Activated CD4-positive, alpha-beta T cell treated with anti-CD3 and anti-CD28 coated beads, Interleukin-2, amount 50 U/mL, for 24 hours (primary cell): ENCODE data around the gene CDT1.
A peak's percentile ranks its signal among the peaks of the same experiment; 100 is the strongest.

Source experiments
- DNase-seq, 2 donors: peaks; one replicate each; pipeline ENCODE4 v3.0.0-alpha.2; 2020; ENCODE audit warnings: low read depth in 1 of 2, low spot score in 1 of 2

The CDT1 gene

DNA sequence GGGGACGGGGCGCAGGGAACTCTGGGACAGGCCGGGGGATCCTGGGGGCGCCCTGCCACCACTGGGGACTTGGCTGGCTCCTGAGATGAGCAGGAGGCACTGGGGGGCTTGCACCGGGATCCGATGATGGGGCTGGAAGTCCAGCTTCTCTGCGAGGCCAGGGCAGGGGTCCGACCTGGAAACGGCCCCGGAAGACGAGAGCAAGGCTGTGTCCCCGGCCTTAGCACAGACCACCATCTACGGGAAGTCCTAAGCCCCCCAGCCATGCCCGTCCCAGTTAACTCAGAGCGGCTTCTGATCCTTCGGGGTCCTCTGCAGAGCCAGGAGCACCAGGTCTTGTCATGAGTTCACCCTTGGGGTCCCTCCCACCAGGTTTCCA is 573 bp downstream of the CDT1 start:
- DNase-seq: no peak

DNA sequence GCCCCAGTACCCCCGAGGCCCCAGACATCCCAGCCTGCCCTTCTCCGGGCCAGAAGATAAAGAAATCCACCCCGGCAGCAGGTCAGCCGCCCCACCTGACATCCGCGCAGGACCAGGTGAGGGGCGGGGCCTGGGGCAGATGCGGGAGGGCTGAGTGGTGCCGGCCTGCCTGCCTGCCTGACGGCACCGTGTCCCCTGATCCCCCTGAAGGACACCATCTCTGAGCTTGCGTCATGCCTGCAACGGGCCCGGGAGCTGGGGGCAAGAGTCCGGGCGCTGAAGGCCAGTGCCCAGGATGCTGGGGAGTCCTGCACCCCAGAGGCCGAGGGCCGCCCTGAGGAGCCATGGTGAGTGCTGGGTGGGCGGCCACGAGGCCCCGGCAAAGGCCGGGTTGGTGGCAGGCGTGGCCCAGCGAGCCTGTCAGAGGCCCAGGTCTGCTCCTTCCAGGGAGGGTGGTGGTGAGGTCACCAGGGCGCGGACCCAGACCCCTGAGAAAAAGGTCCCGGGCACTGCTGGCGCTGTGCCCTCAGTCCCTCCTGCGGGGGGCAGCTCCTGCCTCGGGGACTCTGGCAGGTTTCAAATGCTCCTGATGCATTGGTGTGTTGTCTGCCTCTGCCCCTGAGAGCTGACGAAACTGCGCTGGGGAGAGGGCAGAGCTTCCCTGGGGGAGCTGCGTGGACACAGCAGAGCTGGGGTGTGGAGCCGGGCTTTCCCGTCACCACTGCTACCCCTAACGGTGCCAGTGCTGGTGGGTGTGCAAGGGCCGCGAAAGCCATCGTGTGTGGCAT is 1.2 kb downstream of the CDT1 start:
- DNase-seq: no peak

DNA sequence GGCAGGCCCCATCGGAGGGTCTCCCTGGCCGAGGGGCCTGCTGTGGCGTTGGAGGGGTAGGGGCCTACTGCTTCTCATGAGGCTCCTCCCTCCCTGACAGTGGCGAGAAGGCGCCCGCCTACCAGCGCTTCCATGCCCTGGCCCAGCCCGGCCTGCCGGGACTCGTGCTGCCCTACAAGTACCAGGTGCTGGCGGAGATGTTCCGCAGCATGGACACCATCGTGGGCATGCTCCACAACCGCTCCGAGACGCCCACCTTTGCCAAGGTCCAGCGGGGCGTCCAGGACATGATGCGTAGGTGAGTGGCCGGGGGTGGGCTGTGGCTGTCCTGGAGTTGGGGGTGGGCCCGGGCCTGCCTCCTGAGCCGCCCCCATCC is 1.7 kb downstream of the CDT1 start:
- DNase-seq: no peak

DNA sequence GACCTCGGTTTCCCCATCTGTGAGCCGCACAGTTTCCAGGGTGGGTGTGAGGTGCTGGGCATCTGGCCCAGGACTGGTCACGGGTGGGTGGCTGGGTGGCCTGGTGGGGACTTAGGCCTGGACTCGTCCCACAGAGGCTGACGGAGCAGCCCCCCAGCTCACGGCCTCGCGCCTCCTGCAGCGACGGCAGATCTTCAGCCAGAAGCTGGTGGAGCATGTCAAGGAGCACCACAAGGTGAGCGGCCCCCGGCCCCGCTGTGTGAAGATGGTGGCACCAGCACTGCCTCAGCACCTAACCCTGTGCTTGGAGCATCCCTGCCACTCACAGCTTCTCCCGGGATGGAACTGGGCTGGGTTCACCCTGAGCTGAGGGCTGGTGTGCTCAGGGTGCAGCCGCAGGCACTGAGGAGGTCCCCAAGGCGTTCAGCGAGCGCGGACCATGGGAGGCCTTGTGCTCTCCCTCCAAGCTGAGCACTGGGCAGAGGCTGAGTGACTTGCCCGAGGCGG is 2.4 kb downstream of the CDT1 start:
- DNase-seq: no peak

DNA sequence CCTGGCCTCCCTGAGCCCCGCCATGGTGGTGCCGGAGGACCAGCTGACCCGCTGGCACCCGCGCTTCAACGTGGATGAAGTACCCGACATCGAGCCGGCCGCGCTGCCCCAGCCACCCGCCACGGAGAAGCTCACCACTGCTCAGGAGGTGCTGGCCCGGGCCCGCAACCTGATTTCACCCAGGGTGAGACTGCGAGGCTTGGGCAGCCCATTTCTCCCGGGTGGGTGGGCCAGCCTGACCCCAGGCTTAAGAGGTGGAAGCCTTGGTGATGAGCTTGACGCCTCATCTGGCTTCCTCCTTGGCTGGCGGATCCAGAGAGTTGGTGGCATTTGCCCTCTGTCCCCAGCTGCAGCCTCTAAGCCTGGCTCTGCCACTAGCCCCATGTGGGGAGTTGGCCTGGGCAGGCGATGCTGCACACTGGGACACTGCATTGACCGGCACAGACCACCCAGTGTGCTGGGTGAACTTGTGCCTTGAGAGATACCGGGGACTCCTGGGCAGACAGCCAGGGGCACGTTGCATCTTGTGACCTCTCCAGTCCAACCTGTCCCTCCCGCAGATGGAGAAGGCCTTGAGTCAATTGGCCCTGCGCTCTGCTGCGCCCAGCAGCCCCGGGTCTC is 3.0 kb downstream of the CDT1 start:
- DNase-seq: no peak

DNA sequence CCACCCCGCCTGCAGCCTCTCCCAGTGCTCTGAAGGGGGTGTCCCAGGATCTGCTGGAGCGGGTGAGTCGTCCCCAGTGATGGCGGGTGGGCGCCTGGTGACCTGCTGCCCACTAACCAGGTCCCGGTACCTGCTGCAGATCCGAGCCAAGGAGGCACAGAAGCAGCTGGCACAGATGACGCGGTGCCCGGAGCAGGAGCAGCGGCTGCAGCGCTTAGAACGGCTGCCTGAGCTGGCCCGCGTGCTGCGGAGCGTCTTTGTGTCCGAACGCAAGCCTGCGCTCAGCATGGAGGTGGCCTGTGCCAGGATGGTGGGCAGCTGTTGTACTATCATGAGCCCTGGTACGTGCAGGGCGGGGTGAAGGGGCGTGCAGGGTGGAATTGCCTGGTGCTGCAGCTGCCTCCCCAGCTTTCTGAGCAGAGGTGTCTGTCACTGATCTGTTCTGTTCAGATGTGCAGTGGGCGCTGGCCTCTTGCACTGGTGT is 3.6 kb downstream of the CDT1 start:
- DNase-seq: no peak

DNA sequence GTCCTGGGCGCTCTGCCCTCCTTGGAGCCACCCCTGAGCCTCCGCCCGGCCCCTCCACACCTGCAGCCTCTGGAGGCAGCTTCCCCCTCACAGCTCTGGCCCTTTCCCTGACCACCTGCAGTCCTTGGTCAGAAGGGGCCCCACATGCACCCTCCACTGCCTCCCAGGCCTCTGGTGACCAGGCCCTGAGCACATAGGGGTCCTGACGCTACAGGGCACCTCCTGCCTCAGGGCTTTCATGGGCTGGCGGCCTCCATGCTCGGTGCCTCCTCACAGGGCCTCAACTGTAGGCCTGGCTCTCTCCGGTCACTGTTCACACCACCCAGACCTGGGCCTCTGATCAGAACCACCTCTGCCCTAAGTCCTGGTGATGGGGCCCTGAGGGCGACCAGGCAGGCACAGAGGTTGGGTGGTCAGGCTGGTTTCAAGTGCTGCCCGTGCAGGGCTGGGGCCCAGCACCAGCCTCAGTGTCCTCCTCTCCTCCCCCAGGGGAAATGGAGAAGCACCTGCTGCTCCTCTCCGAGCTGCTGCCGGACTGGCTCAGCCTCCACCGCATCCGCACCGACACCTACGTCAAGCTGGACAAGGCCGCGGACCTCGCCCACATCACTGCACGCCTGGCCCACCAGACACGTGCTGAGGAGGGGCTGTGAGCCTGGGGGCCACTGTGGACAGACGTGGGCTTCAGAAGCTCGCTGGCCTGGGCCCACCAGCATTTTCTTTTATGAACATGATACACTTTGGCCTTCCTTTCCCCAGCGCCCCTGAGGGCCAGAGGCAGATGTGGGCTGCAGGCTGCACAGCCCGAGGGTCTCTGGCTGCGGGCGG is 4.3 kb downstream of the CDT1 start:
- DNase-seq: no peak

DNA sequence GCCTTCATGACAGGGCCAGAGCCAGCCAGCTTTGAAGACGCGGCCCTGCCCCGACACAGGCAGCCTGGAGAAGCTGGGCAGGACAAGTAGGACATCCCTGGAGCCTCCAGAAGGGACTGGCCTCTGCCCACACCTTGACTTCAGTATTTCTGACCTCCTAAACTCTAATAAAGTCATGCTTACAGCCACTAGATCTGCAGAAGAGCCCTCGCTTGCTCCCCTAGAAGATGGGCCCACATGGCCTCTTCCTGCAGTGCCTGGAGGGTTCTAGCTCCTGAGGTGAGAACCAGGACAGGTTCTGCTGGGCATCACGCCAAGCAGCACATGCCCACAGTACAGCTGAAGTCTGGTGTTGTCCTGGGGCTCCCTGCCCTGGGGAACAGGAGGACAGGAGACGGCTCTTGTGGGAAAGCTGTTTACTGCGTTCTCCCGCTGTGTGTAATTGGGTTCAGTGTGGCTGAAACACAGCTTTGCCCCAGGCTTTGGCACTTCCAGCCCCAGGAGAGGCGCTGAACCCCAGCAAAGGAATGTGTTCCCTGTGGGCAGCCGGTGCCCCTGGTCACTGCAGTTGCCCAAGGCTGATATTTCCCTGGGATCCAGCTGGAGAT is 5.6 kb downstream of the CDT1 start:
- no peak for DNase-seq

DNA sequence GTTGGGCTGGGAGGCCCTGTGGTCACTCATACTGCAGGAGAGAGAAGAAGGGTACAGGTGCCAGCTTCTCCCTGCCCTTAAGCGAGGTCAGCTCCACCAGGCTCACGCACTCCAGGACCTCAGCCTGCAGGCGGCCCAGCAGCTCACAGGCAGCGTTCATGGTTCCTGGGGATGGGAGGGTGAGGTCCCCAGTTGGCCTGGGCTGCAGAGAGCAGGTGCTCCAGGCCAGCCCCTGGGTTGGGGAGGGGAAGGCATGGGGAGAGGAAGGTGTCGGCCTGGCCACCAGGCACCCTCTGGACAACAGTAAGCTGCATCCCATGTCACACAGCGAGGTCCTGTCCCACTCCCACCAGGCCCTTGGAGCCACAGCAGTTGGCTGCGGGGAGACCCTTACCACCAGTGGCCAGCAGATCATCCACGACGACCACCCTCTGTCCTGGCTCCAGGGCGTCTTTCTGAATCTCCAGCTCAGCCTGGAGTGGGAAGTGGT is 6.1 kb downstream of the CDT1 start:
- DNase-seq: no peak

DNA sequence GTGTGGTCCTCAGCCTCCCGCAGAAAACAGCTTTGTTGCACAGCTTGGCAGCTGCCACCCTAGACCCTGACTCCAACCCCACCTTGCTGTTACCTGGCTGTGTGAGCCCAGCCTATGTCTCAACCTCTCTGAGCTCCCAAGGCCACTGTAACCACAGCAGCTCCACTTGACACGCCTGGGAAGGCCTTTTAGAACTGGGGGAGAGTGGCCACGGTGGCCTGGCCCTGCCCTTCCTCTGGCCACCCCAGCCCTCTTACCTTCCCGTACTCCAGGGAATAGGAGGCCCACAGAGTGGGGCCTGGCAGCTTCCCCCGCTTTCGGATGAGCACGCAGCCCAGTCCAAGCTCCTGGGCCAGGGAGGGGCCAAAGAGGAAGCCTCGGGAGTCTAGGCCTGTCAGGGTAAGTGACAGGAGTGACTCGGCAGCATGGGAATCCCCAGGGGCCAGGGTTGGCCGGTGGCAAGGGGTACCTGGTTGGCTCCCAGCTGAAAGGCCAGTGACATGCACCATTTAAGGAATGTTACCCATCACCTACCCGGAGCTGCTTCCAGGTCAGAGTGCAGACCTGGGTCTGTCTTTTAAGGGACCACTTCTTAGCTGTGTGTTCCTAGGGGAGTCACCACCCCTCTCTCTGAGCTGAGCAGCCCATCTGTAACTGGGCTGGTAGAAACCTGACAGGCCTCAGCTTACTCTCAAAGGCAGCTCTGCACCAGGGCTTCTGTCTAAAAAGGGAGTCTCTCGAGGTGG is 6.8 kb downstream of the CDT1 start:
- no peak for DNase-seq

DNA sequence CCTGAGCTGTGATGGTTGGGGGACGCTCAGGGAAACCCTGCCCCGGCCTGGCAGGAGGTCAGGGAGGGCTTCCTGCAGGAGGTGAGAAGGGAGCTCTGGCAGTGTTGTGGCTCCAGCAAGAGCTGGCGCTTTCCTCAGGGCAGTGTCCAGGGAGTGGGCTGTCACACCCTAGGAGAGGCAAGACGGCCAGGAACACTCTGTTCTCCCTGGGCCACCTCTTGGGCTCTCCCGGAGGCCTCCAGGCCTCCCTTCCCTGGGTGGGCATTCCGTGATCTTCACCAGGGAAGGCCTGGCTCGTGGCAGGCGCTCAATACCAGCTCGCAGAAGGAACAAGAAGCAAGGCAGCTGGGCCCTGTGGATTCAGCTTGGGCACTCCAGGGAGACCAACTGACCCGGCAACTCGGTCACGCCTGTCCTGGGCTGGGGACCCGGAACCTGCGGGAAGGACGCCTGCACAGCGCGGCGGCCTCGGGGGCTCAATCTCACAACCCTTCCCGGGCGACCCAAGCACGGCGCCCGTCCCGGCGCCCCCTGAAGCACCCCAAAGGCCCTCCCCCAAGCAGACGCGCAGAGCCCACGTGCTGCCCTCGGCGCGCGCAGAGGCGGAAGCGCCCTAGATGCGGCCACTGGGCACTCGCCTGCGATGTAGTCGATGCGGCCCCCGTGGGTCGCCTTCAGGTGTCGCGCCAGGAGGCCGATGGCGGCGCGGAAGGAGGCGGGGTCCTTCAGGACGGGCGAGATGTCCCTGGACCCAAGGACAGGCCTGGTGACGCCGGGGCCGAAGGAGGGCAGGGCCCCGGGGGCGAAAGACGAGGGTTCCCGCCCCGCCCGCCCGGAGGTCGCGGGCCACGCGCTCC is 7.6 kb downstream of the CDT1 start:
- peak in 1 of 2 donors; percentile 59 for DNase-seq

DNA sequence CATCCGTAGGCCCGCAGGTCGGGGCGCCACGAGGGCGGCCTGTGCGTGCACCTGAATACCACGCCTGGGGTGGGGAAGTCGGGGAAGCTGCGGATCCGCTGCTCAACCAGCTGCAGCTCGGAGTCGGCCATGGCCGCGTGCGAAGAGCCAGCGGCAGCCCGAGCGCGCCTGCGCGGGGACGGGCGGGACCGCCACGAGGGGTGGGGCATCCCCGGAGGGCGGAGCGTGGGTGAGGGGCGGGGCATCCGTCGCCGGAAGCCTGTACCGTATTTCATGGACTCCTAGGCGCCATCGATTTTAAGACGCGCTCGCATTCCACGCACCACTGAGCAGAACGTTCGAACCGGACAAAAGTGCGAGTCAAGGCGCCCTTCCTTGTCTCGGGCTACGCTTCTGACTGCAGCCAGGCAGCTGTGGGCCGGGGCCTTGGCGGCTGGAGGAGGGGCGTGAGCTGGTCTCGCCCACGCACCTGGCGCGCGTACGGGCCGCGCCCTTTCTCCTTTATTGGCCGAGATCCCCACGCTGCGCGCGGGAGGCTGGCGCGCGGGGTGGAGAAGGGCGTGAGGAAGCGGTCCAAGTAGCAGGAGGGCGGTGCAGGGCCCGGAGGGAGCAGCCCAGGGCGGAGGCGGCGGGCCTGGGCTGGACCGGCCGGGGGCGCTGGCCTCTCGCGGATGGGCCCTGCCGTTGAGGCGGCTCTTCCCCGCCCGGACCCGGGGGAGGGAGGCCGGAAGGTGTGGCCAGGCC is 8.4 kb downstream of the CDT1 start, which contains the start of gene APRT:
Gene APRT (minus strand): TSS at position 160 of the 744 bp plus-strand sequence. CDS start 29 bp downstream, at position 131.
- peak; percentile 96 to 99 for DNase-seq

DNA sequence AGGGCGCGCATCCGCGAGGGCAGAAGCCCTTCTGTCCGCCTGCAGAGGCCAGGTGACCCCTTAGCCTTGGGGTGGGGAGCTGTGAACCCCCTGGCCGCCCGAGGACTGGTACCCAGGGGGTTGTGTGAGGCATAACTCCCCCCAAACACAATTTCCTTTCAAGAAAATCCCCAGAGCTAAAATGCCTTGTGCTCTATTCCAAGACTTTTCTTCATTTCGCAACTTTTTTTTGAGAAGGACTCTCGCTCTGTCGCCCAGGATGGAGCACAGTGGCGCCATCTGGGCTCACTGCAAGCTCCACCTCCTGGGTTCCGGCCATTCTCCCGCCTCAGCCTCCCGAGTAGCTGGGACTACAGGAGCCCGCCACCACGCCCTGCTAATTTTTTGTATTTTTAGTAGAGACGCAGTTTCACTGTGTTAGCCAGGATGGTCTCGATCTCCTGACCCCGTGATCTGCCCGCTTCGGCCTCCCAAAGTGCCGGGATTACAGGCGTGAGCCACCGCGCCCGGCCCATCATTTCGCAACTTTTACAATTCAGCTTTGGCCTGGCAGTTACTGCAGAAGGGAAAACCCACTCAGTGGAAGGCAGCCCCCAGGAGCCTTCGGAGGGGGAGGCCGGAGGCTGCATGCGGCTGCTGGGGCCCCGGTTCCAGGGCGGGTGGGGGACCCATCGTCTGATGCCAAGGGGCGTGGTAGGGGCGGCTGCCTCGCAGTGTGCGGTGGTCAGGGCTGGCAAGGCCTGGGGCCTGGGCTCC is 9.1 kb downstream of the CDT1 start:
- DNase-seq: no peak

DNA sequence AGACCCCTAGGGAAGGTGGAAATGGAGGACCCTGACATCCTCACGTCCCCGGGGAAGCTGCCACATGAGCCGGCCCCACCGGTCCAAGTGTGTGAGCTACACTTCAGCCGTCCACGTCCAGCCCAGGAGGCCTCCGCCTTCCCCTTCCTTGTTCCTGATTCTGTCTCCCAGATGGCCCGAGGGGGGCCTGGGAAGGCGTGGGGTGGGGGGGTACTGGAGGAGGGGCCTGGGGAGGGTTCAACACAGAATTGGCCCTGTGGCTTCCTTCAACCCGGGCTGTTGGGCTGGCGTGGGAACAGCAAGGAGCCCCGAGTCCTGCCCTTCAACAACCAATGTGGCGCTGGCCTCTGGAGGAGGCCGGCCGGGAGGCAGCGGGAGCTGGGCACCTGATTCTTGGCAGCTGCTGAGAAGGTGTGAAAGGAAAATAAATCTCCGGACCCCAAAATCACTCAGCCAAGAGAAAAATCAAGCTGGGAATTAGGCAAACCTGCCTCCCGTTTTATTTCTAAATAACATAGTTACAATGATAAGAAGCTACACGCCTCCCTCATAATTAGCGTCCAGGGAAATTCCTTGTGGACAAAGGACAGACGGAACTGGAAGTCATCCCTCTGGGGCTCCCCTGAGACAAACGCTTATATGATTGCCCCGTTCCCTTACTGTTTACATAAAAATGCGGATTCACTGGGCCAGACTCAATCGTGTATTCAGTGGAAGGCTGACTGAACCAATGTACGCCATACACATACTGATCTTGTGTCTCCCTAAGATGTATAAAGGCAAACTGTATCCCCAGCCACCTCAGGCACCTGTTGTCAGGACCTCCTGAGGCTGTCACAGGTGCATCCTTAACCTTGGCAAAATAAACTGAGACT is 9.9 kb downstream of the CDT1 start:
- no peak for DNase-seq

DNA sequence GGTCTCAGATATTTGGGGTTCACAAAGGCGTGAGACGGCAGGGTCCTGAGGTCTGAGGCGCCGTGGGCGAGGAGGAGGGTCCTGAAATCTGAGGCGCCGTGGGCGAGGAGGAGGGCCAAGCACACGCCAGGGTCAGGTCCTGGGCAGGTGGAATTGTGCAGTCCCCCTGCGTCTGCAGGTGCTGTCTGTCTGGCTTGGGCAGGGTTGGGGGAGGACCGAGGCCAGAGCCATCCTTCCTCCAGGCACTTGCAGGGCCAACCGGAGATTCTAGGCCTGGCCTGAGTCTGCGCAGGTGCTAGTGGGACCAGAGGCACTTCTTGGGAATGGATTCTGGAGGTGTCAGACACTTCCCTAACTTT is 10.5 kb downstream of the CDT1 start:
- DNase-seq: no peak

DNA sequence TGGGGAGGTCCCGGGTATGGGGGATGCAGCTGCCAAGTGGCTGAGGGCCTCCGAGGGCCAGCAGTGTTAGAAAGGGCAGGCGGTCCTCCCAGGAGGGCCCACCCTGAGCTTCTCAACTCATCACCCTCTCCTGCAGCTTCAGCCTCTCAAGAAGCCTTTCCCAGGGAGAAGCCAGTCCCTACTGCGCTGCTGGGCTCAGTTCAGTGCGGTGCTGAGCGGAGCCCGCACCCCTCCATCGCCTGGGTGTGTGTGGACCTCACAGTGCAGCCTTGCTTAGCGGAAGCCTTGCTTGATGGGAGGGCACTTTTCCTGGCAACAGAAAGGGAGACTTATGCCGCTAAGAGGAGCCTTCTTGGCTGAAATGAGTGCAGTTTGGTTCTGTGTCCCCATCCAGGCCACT is 11.6 kb downstream of the CDT1 start:
- DNase-seq: no peak
